Astrocyte of the spinal cord (primary cell): ENCODE measurements around the gene RNF222.

ENCODE experiments used
- DNase-seq: peaks from one replicate; pipeline ENCODE4 v3.0.0; 2011; ENCODE audit warnings: low read depth, low spot score
- H3K4me3 ChIP-seq: 2 replicates; pipeline ENCODE4 v1.5.1; 2011; ENCODE audit warnings: low read depth, mild to moderate bottlenecking, low read length, moderate library complexity
- CTCF ChIP-seq: IDR thresholded peaks from 2 replicates; pipeline ENCODE4 v1.5.1; 2012; ENCODE audit warnings: low read depth, mild to moderate bottlenecking, low read length, inconsistent platforms
- in situ Hi-C: cut with HindIII; loops from 2 replicates; pipeline ENCODE4 v1.10.0; 2017; ENCODE audit warnings: low sequenced_read_pairs

RNF222 gene

GRCh38 chr17:8413938-8414337 is 16.3 kb upstream of the RNF222 start:
- TF ChIP-seq CTCF = no peak
- no peak for DNase-seq
- in situ Hi-C loops = no loop called here
- no peak overlapping the region for H3K4me3 ChIP-seq

DNA sequence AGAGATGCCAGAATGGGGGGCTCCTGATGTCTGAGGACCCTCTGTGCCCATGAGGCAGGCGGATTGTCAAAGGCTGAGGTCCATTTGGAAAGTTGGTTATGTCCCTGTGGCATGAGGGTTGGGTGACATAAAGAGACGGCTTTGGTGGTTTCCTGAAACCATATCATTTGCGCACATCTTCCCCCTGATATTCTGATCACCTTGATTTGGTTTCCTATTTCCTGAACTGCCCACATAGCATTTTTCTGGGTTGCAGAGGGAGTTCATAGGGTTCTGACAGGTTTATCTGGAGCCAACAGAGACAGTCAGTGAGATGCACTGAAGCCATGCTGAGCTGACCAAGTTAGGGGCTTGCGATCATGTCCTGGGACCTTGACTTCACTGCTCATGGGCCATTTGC is 15.7 kb upstream of the RNF222 start:
- H3K4me3 ChIP-seq = no peak overlapping the region
- in situ Hi-C loops = no loop called here
- DNase-seq = no peak
- no peak for TF ChIP-seq CTCF

DNA sequence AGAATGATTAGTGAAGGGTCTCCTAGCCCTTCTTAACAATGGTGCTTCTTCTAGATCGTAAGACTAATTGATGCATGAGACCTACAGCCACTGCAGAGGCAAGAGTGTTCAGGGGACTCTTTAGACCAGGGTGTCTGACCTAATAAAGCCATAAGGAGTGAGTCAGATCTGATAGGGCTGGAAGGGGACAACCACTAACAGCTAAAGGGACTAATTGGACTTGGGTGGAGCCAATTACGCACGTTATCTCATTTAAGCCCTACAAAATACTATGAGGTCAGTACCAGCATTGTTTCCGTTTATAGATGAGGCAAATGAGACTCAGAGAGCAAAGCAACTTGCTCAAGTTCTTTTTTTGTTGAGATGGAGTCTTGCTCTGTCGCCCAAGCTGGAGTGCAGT is 14.5 kb upstream of the RNF222 start:
- no peak for TF ChIP-seq CTCF
- no peak overlapping the region for H3K4me3 ChIP-seq
- in situ Hi-C loops = no loop called here
- DNase-seq = no peak

- no peak for TF ChIP-seq CTCF
- no peak for DNase-seq
- H3K4me3 ChIP-seq = no peak overlapping the region
- in situ Hi-C loops = no loop called here
These were observed 13.2 kb upstream of the RNF222 start for GRCh38 chr17:8410883-8411238.

DNA sequence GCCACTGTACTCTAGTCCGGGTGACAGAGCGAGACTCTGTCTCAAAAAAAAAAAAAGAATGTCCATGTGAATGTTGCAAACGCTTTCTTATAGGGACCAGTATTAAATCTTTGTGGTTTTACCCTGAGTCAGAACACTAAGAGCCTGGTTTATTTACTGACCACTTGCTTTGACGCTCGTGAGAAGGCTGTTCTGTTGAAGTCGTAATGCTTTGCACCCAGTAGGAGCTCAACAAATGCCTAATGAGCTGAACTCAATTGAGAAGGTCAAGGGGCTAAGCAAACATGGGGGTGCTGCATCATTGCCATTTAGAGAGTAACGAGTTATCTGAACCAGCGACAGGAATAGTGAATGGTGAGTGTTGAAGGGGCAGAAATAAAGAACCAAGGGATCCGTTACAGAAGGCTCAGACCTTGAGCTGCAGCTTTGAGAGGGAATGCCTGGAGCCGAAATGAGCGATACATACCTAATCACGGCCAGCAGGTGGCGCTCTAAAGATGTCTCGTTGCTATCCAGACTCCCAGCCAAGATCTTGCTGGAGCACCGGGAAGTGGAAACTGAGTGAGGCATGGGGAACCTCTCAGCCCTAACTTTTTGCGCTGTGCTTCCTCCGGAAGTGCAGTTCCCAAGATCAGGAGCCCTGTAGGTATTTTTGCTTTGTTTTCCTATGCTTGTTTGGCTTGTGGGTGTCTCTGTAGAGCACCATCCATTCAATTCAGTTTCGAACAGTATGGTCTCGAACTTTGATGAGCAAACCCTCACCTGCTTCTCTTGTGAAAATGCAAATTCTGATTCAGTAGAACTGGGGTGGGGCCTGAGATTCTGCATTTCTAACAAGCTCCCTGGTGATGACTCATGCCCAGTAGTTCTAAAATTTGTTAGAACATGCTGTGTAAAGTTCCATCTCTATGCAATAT is 12.6 kb upstream of the RNF222 start:
- DNase-seq = peak; percentile 82
- in situ Hi-C loops = no loop called here
- TF ChIP-seq CTCF = peak; percentile 78
- no peak overlapping the region for H3K4me3 ChIP-seq

GRCh38 chr17:8408371-8408770 is 10.7 kb upstream of the RNF222 start:
- in situ Hi-C loops = no loop called here
- no peak for DNase-seq
- H3K4me3 ChIP-seq = no peak overlapping the region
- no peak for TF ChIP-seq CTCF

DNA sequence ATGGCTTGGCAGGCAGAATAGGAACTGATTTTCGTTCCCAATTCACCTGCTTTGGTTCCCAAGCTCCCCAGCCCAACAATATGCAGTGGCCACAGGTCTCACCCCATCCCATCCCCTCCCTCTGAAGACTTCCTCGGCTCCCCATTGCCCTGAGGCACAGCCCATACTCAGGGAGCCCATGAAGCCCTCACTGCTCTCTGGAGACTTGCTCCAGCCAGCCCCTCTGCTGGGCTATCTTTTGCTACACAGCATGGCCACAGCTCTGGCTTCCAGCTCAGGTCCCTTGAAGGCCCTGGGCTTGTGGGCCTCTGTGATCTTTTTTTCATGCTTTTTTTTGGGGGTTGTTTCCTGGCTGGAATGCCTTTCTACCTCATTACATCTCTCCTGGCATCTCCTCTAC is 8.5 kb upstream of the RNF222 start:
- in situ Hi-C loops = no loop called here
- no peak for TF ChIP-seq CTCF

More for the DNA sequence above, 8.5 kb upstream of the RNF222 start:
- no peak overlapping the region for H3K4me3 ChIP-seq
- no peak for DNase-seq
